GM19328 (cell line): ENCODE measurements around the gene SNRPD3.
"Not testable (repeated sequence)": the region's sequence is repeated elsewhere in the genome, so short reads cannot be mapped to it uniquely, and the experiment has no call there.

Experiments used
- ATAC-seq: cut with Tn5 transposase; IDR thresholded peaks from one replicate; pipeline ENCODE4 v1.9.1; 2021; ENCODE audit warnings: mild to moderate bottlenecking, moderate library complexity; ENCODE audit not compliant: unreplicated experiment

SNRPD3 gene

GRCh38 chr22:24590596-24591173 is 34.9 kb downstream of the SNRPD3 start:
- ATAC-seq = no peak

- ATAC-seq = no peak
These were observed 35.6 kb downstream of the SNRPD3 start for GRCh38 chr22:24591286-24591830.

GRCh38 chr22:24592058-24592850 is 36.5 kb downstream of the SNRPD3 start:
- no peak for ATAC-seq

- no peak for ATAC-seq
These were observed 37.2 kb downstream of the SNRPD3 start, which contains the start of gene LRRC75B for GRCh38 chr22:24592851-24593558. Gene LRRC75B (minus strand): TSS chr22:24593073. CDS start chr22:24593039, 34 bp downstream.

- ATAC-seq = not testable (repeated sequence)
These were observed 37.7 kb downstream of the SNRPD3 start for GRCh38 chr22:24593559-24593835.

GRCh38 chr22:24593836-24594568 is 38.2 kb downstream of the SNRPD3 start:
- ATAC-seq = no peak

GRCh38 chr22:24594569-24595120 is 38.8 kb downstream of the SNRPD3 start:
- ATAC-seq = no peak

- no peak for ATAC-seq
These were observed 39.4 kb downstream of the SNRPD3 start for GRCh38 chr22:24595228-24595627.

- no peak for ATAC-seq
These were observed 40.1 kb downstream of the SNRPD3 start for GRCh38 chr22:24595863-24596262.

GRCh38 chr22:24597076-24597475 is 41.3 kb downstream of the SNRPD3 start:
- not testable (repeated sequence) for ATAC-seq

- ATAC-seq = no peak
These were observed 43.7 kb downstream of the SNRPD3 start for GRCh38 chr22:24599514-24599913.

- ATAC-seq = not testable (repeated sequence)
These were observed 44.3 kb downstream of the SNRPD3 start for GRCh38 chr22:24599958-24600715.

GRCh38 chr22:24601217-24602104 is 45.7 kb downstream of the SNRPD3 start:
- ATAC-seq = no peak

GRCh38 chr22:24602105-24602749 is 46.4 kb downstream of the SNRPD3 start:
- not testable (repeated sequence) for ATAC-seq

GRCh38 chr22:24602847-24603769 is 47.3 kb downstream of the SNRPD3 start, which contains the start of gene GGT1:
Gene GGT1 (plus strand): TSS chr22:24603193. CDS start chr22:24611082, 7,889 bp downstream.
- not testable (repeated sequence) for ATAC-seq

GRCh38 chr22:24603770-24604629 is 48.2 kb downstream of the SNRPD3 start:
- ATAC-seq = not testable (repeated sequence)
